ENCODE results near the gene ALK. TPM values are rescaled to one million over a fixed set of nuclear protein-coding genes. Genes with fewer than 3 reads are reported as not detected.

The ALK gene
- total and polyA plus RNA-seq, 2 donors (not counting 1 experiment from before 2014, with no cell fraction given) = under 0.01 to 0.02 TPM

- Histone ChIP-seq H3K4me1 (ENCODE audit: control insufficient read depth, extremely low read depth, insufficient read depth, low read length) (no peaks in the 10 kb centered on the region), H3K4me2 (ENCODE audit: extremely low read depth, insufficient read depth, low read length) (no peak overlapping the region), H3K9ac (ENCODE audit: insufficient read depth, low read length) (no peak overlapping the region), H2AFZ (ENCODE audit: low read length) (no peak overlapping the region), H3K9me3 (ENCODE audit: control insufficient read depth, insufficient read depth, low read depth, low read length) (no peaks in the 10 kb centered on the region), H3K36me3 (ENCODE audit: control insufficient read depth, insufficient read depth, low read length) (no peaks in the 10 kb centered on the region), H3K79me2 (ENCODE audit: control insufficient read depth, insufficient read depth, low read length) (no peaks in the 10 kb centered on the region), H3K27me3 (ENCODE audit: control insufficient read depth, insufficient read depth, low read length) (peaks cover 2% of the 10 kb centered on the region), H4K20me1 (ENCODE audit: control insufficient read depth, extremely low read depth, insufficient read depth, low read length) (no peaks in the 10 kb centered on the region), H3K27ac (ENCODE audit: insufficient read depth, low read length) (no peak overlapping the region), H3K4me3 (replicated peaks in 1 of 4; ENCODE audit: control extremely low read depth in 1 of 4, insufficient read depth in 1 of 4, low read depth in 3 of 4, low read length in 4 of 4) (no peak overlapping the region)
- TF ChIP-seq EZH2 (IDR thresholded peaks at IDR 0.05; ENCODE audit: low read length, missing control alignments) = no peak
- no peak for TF ChIP-seq CTCF (conservative IDR thresholded peaks at IDR 0.05 in 1 of 2, IDR thresholded peaks at IDR 0.05 in 1 of 2; ENCODE audit: low read depth in 1 of 2, low read length in 2 of 2)
- peak in 1 of 2 donors; percentile 25 for DNase-seq (ENCODE audit: low read depth in 2 of 2)
These were observed 560.2 kb downstream of the ALK start for GRCh38 chr2:29361231-29361630.

GRCh38 chr2:29360016-29360784, 561.2 kb downstream of the ALK start:
- DNase-seq (ENCODE audit: low read depth in 2 of 2) = peak in 1 of 2 donors; percentile 9
- Histone ChIP-seq H3K4me3 (replicated peaks in 1 of 4; ENCODE audit: control extremely low read depth in 1 of 4, insufficient read depth in 1 of 4, low read depth in 3 of 4, low read length in 4 of 4) (no peak overlapping the region), H3K9ac (ENCODE audit: insufficient read depth, low read length) (no peak overlapping the region), H3K36me3 (ENCODE audit: control insufficient read depth, insufficient read depth, low read length) (no peaks in the 10 kb centered on the region), H3K4me2 (ENCODE audit: extremely low read depth, insufficient read depth, low read length) (no peak overlapping the region), H3K27me3 (ENCODE audit: control insufficient read depth, insufficient read depth, low read length) (peaks cover under 1% of the 10 kb centered on the region), H3K79me2 (ENCODE audit: control insufficient read depth, insufficient read depth, low read length) (no peaks in the 10 kb centered on the region), H3K27ac (ENCODE audit: insufficient read depth, low read length) (no peak overlapping the region), H3K9me3 (ENCODE audit: control insufficient read depth, insufficient read depth, low read depth, low read length) (no peaks in the 10 kb centered on the region), H4K20me1 (ENCODE audit: control insufficient read depth, extremely low read depth, insufficient read depth, low read length) (no peaks in the 10 kb centered on the region), H3K4me1 (ENCODE audit: control insufficient read depth, extremely low read depth, insufficient read depth, low read length) (no peaks in the 10 kb centered on the region), H2AFZ (ENCODE audit: low read length) (no peak overlapping the region)
- TF ChIP-seq CTCF (conservative IDR thresholded peaks at IDR 0.05 in 1 of 2, IDR thresholded peaks at IDR 0.05 in 1 of 2; ENCODE audit: low read depth in 1 of 2, low read length in 2 of 2) = no peak
- no peak for TF ChIP-seq EZH2 (IDR thresholded peaks at IDR 0.05; ENCODE audit: low read length, missing control alignments)

- H3K27me3 ChIP-seq (ENCODE audit: control insufficient read depth, insufficient read depth, low read length) = peaks cover 4% of the 10 kb centered on the region
These were observed 567.9 kb downstream of the ALK start for GRCh38 chr2:29353403-29353991.

More at GRCh38 chr2:29353403-29353991, 567.9 kb downstream of the ALK start:
- H3K79me2 ChIP-seq (ENCODE audit: control insufficient read depth, insufficient read depth, low read length) = no peaks in the 10 kb centered on the region
- H3K4me1 ChIP-seq (ENCODE audit: control insufficient read depth, extremely low read depth, insufficient read depth, low read length) = no peaks in the 10 kb centered on the region
- H3K9me3 ChIP-seq (ENCODE audit: control insufficient read depth, insufficient read depth, low read depth, low read length) = no peaks in the 10 kb centered on the region
- H3K36me3 ChIP-seq (ENCODE audit: control insufficient read depth, insufficient read depth, low read length) = no peaks in the 10 kb centered on the region
- H3K4me2 ChIP-seq (ENCODE audit: extremely low read depth, insufficient read depth, low read length) = no peak overlapping the region
- H2AFZ ChIP-seq (ENCODE audit: low read length) = no peak overlapping the region
- DNase-seq (ENCODE audit: low read depth in 2 of 2) = no peak
- no peaks in the 10 kb centered on the region for H4K20me1 ChIP-seq (ENCODE audit: control insufficient read depth, extremely low read depth, insufficient read depth, low read length)
- no peak overlapping the region for H3K27ac ChIP-seq (ENCODE audit: insufficient read depth, low read length)
- H3K9ac ChIP-seq (ENCODE audit: insufficient read depth, low read length) = no peak overlapping the region
- H3K4me3 ChIP-seq (replicated peaks in 1 of 4; ENCODE audit: control extremely low read depth in 1 of 4, insufficient read depth in 1 of 4, low read depth in 3 of 4, low read length in 4 of 4) = no peak overlapping the region
- no peak for TF ChIP-seq EZH2 (IDR thresholded peaks at IDR 0.05; ENCODE audit: low read length, missing control alignments)
- TF ChIP-seq CTCF (conservative IDR thresholded peaks at IDR 0.05 in 1 of 2, IDR thresholded peaks at IDR 0.05 in 1 of 2; ENCODE audit: low read depth in 1 of 2, low read length in 2 of 2) = no peak
